Testis (tissue), 3 donors: ENCODE results near the gene PRKAG2. TPM values are rescaled to one million over a fixed set of nuclear protein-coding genes. Genes with fewer than 3 reads are reported as not detected.

Experiments used
- DNase-seq: peaks from one replicate; pipeline ENCODE4 v3.0.0-alpha.2; 2019
- H3K27ac ChIP-seq, 2 donors: fragments of 200-600 bp; sonication (generic); one replicate each; pipeline ENCODE4 v1.5.1; 2019
- H3K27me3 ChIP-seq: fragments of 200-600 bp; sonication (generic); one replicate; pipeline ENCODE4 v1.5.1; 2019
- H3K36me3 ChIP-seq: fragments of 200-600 bp; sonication (generic); one replicate; pipeline ENCODE4 v1.5.1; 2017; ENCODE audit warnings: low read depth; ENCODE audit errors: missing control alignments
- H3K4me1 ChIP-seq: fragments of 200-600 bp; sonication (generic); one replicate; pipeline ENCODE4 v1.5.1; 2019
- H3K4me3 ChIP-seq, 2 donors: fragments of 200-600 bp; sonication (generic); one replicate each; pipeline ENCODE4 v1.5.1; 2017 to 2019
- H3K9me3 ChIP-seq: fragments of 200-600 bp; sonication (generic); one replicate; pipeline ENCODE4 v1.5.1; 2017
- CTCF ChIP-seq, 3 experiments: fragments of 450-650 bp in 2 of 3; fragments of 200-600 bp in 1 of 3; sonication (generic) in 1 of 3; IDR thresholded peaks; one replicate each; pipeline ENCODE4 v1.5.1; 2016 to 2019; ENCODE audit warnings: antibody characterized with exemption in 3 of 3, mild to moderate bottlenecking in 2 of 3, moderate library complexity in 1 of 3
- POLR2A ChIP-seq: fragments of 450-650 bp; IDR thresholded peaks from one replicate; pipeline ENCODE4 v1.6.1; 2017; ENCODE audit warnings: antibody characterized with exemption, mild to moderate bottlenecking, moderate library complexity
- WGBS, 2 donors: methylation state at CpG; one replicate each; pipeline ENCODE4 v1.1.5; 2018; 5-methylcytosine and 5-hydroxymethylcytosine counted together
- intact Hi-C: fragments of 100-400 bp; cut with DNase I; formaldehyde crosslinking; loops from one replicate; pipeline ENCODE4 v1.15.1; 2023; ENCODE audit warnings: low total_unique reads
- polyA plus RNA-seq: library from polyadenylated mRNA; stranded (reverse); fragments of 350-450 nt; fragmentation: Illumina TruSeq; extraction: RNeasy Lipid Tissue Mini Kit (QIAGEN cat#74804); gene quantifications from one replicate; pipeline ENCODE4 v1.2.3, GENCODE V29; 2014; ENCODE audit warnings: low read depth, low replicate concordance; ENCODE audit not compliant: insufficient read depth
- total RNA-seq, 2 donors: library from RNA; depleted of rRNA; stranded (reverse); fragments of >200 nt; gene quantifications; one replicate each; pipeline ENCODE4 v1.2.3, GENCODE V29; 2016

PRKAG2 gene
- total and polyA plus RNA-seq, 3 donors from 2014 or later, result 27.9 to 28.7 (median 28.6) TPM

DNA sequence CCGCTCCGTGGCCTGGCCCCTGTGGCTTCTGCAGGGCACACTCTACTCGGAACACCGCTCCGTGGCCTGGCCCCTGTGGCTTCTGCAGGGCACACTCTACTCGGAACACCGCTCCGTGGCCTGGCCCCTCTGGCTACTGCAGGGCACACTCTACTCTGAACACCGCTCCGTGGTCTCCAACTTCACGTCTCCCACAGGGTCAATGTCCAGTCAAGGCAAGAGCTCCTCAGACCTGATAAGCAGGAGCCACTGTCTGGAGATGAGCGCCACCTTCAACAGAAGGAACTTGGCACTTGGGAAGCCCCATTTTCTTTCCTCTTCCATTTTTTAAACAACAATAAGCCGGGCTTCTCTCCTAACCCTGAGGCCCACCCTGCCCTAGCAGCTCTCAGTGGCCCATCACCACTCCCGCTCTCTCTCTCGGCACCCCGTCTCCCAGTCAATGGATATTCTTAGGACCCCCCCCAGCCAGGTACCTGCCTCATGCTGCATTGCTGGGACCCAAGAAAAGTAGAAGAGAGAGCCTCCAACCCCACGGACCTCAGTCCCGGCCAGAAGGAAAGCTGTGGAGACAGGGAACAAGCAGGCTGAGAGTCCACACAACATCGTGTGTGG lies 56.3 kb downstream of the PRKAG2 start:
- no peaks in the 10 kb centered on the region for H3K36me3 ChIP-seq
- TF ChIP-seq CTCF (IDR thresholded peaks at IDR 0.05) (no peak), POLR2A (no peak)
- intact Hi-C loops, result no loop called here

DNA sequence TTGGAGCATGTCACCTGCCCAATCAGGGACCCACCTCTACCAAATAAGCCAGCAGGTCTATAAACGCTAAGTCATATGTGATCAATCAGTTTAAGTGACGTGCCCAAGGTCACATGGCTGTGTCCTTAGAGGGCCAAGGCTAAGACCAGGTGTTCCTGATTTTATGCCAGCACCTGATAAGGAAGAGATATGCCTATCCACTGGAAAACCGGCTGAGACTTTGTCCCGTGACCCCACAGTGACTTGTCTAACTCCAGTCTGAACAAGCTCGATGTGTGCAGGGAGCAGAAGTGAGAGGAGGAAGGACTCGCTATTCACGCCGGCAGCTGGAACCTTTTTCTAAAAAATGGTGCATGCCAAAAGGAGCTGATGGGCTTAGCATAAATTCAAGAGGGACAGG lies 57.0 kb downstream of the PRKAG2 start:
- Histone ChIP-seq H3K36me3 (no peaks in the 10 kb centered on the region), H3K27ac (no peak overlapping the region), H3K4me1 (peaks cover 3% of the 10 kb centered on the region), H3K27me3 (no peaks in the 10 kb centered on the region), H3K9me3 (no peaks in the 10 kb centered on the region), H3K4me3 (no peak overlapping the region)
- WGBS, 2 donors, result 69% methylated on average over 8 of the region's 8 CpGs
- no peak for TF ChIP-seq POLR2A
- no peak for TF ChIP-seq CTCF (IDR thresholded peaks at IDR 0.05)
- intact Hi-C loops, result no loop called here
- no peak for DNase-seq

More for the DNA sequence above, 56.3 kb downstream of the PRKAG2 start:
- WGBS, 2 donors, result 86 to 90% methylated on average over 9 to 19 of the region's 19 CpGs
- Histone ChIP-seq H3K27ac (no peak overlapping the region), H3K9me3 (no peaks in the 10 kb centered on the region), H3K4me1 (peaks cover 3% of the 10 kb centered on the region), H3K4me3 (no peak overlapping the region), H3K27me3 (no peaks in the 10 kb centered on the region)
- no peak for DNase-seq

- no peaks in the 10 kb centered on the region for H3K9me3 ChIP-seq
- H3K27ac ChIP-seq, result no peak overlapping the region
- no peaks in the 10 kb centered on the region for H3K27me3 ChIP-seq
- H3K36me3 ChIP-seq, result no peaks in the 10 kb centered on the region
- DNase-seq, result no peak
- H3K4me3 ChIP-seq, result no peak overlapping the region
- intact Hi-C loops, result no loop called here
- no peaks in the 10 kb centered on the region for H3K4me1 ChIP-seq
- TF ChIP-seq CTCF (IDR thresholded peaks at IDR 0.05) (no peak), POLR2A (no peak)
- 87 to 89% methylated on average over 15 to 18 of the region's 18 CpGs for WGBS, 2 donors
Observed at GRCh38 chr7:151818674-151819519, 58.0 kb downstream of the PRKAG2 start.

- no peaks in the 10 kb centered on the region for H3K4me1 ChIP-seq
- DNase-seq, result no peak
- intact Hi-C loops, result no loop called here
- H3K9me3 ChIP-seq, result no peaks in the 10 kb centered on the region
- no peaks in the 10 kb centered on the region for H3K27me3 ChIP-seq
- WGBS, 2 donors, result 95 to 99% methylated on average over 8 of the region's 8 CpGs
- H3K36me3 ChIP-seq, result no peaks in the 10 kb centered on the region
- no peak overlapping the region for H3K27ac ChIP-seq
- TF ChIP-seq POLR2A (no peak), CTCF (IDR thresholded peaks at IDR 0.05) (no peak)
- H3K4me3 ChIP-seq, result no peak overlapping the region
Observed at GRCh38 chr7:151817981-151818673, 58.8 kb downstream of the PRKAG2 start.
